SK-N-SH (cell line): ENCODE results near the gene MAP2K3.

Experiments
- CHD2 ChIP-seq: fragments of 150-350 bp; IDR thresholded peaks from 2 replicates; pipeline ENCODE4 v1.6.1; 2018; ENCODE audit warnings: low read length; ENCODE audit not compliant: partially characterized antibody
- EP300 ChIP-seq, 2 experiments: IDR thresholded peaks; 2 replicates each; pipeline versions ENCODE4 v1.4.0 to v1.6.1; 2012; ENCODE audit warnings: borderline replicate concordance in 1 of 2, low read depth in 1 of 2, low read length in 1 of 2
- FOSL2 ChIP-seq: IDR thresholded peaks from 2 replicates; pipeline ENCODE4 v1.4.0; 2012; ENCODE audit warnings: low read depth, mild to moderate bottlenecking, moderate library complexity, borderline replicate concordance
- GABPA ChIP-seq: IDR thresholded peaks from 2 replicates; pipeline ENCODE4 v1.4.0; 2012; ENCODE audit warnings: low read depth, mild to moderate bottlenecking
- JUND ChIP-seq: IDR thresholded peaks from 2 replicates; pipeline ENCODE4 v1.4.0; 2012
- NFIC ChIP-seq: IDR thresholded peaks from 2 replicates; pipeline ENCODE4 v1.4.0; 2012; ENCODE audit warnings: borderline replicate concordance
- TAF1 ChIP-seq: IDR thresholded peaks from 2 replicates; pipeline ENCODE4 v1.6.1; 2012; ENCODE audit warnings: low read depth, mild to moderate bottlenecking, low read length, moderate library complexity, borderline replicate concordance
- TF ChIP-seq, protein P1 (sequence below): fragments of 200-600 bp; sonication (generic); IDR thresholded peaks from 2 replicates; pipeline ENCODE4 v1.6.1; 2017; ENCODE audit warnings: antibody characterized with exemption, mild to moderate bottlenecking, moderate library complexity
- TF ChIP-seq, protein P2 (sequence below): IDR thresholded peaks from 2 replicates; pipeline ENCODE4 v1.4.0; 2012; ENCODE audit warnings: low read depth
- TF ChIP-seq, protein P3 (sequence below): fragments of 150-350 bp; IDR thresholded peaks from 2 replicates; pipeline ENCODE4 v1.6.1; 2017; ENCODE audit warnings: antibody characterized with exemption, low read length, low read depth, borderline replicate concordance

DNA sequence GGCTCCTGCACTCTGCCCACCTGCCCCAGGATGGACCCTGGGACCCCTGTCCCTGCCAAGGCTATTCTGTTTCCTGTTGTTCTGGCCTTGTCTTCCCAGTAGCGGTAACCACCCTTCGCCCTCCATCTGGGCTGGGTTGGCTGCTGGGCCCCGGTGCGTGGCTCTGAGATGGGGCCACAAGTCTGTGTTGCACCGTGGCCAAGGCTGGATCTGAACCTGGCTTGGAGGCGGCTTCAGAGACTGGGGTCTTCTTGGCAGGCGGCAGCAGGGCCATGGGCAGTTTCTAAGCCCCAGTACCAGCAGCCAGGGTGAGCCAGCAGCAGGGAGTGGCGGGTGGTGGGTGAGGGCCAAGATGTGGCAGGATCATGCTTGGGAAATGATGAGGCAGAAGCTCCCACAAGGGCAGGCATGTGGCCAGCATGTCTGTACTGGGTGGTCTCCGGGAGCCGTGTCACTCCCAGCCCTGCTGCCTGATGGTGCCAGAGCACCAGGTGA, 12.6 kb downstream of the MAP2K3 start:
- TF ChIP-seq JUND (no peak), FOSL2 (no peak), TAF1 (no peak), NFIC (no peak), GABPA (no peak), CHD2 (no peak), EP300 (IDR thresholded peaks at IDR 0.05; ENCODE audit: borderline replicate concordance in 1 of 2, low read depth in 1 of 2, low read length in 1 of 2) (no peak)
- TF ChIP-seq, protein P1, sequence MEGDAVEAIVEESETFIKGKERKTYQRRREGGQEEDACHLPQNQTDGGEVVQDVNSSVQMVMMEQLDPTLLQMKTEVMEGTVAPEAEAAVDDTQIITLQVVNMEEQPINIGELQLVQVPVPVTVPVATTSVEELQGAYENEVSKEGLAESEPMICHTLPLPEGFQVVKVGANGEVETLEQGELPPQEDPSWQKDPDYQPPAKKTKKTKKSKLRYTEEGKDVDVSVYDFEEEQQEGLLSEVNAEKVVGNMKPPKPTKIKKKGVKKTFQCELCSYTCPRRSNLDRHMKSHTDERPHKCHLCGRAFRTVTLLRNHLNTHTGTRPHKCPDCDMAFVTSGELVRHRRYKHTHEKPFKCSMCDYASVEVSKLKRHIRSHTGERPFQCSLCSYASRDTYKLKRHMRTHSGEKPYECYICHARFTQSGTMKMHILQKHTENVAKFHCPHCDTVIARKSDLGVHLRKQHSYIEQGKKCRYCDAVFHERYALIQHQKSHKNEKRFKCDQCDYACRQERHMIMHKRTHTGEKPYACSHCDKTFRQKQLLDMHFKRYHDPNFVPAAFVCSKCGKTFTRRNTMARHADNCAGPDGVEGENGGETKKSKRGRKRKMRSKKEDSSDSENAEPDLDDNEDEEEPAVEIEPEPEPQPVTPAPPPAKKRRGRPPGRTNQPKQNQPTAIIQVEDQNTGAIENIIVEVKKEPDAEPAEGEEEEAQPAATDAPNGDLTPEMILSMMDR = no peak
- TF ChIP-seq, protein P2, sequence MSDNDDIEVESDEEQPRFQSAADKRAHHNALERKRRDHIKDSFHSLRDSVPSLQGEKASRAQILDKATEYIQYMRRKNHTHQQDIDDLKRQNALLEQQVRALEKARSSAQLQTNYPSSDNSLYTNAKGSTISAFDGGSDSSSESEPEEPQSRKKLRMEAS = no peak
- TF ChIP-seq, protein P3, sequence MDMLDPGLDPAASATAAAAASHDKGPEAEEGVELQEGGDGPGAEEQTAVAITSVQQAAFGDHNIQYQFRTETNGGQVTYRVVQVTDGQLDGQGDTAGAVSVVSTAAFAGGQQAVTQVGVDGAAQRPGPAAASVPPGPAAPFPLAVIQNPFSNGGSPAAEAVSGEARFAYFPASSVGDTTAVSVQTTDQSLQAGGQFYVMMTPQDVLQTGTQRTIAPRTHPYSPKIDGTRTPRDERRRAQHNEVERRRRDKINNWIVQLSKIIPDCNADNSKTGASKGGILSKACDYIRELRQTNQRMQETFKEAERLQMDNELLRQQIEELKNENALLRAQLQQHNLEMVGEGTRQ = no peak
